GM12892 (cell line): Measurements from ENCODE around the gene AKAP12.

Experiments used
- POLR2A ChIP-seq: IDR thresholded peaks from 2 replicates; pipeline ENCODE4 v1.6.1; 2011; ENCODE audit warnings: low read depth, low read length, control low read depth
- TAF1 ChIP-seq: IDR thresholded peaks from 2 replicates; pipeline ENCODE4 v1.6.1; 2011; ENCODE audit warnings: low read depth, mild to moderate bottlenecking, control low read depth, low read length, borderline replicate concordance

- TF ChIP-seq POLR2A (no peak), TAF1 (no peak)
Observed at GRCh38 chr6:151275566-151275965, 35.8 kb downstream of the AKAP12 start.
